ENCODE data around the gene CD99L2. TPM values are rescaled to one million over a fixed set of nuclear protein-coding genes. Genes with fewer than 3 reads are reported as not detected.
"Not testable (repeated sequence)": the region's sequence is repeated elsewhere in the genome, so short reads cannot be mapped to it uniquely, and the experiment has no call there.

Gene CD99L2
- total RNA-seq, 6 experiments from 2014 or later, result 53.9 to 67.1 (median 56.4) TPM

- no peak for DNase-seq
- Mint-ChIP-seq H3K4me3 (no peak overlapping the region), H3K27me3 (ENCODE audit: insufficient read depth) (no peaks in the 10 kb centered on the region), H3K36me3 (ENCODE audit: low read depth) (no peaks in the 10 kb centered on the region), H3K9me3 (no peaks in the 10 kb centered on the region), H3K27ac (no peak overlapping the region), H3K4me1 (ENCODE audit: low read depth) (peaks cover 9% of the 10 kb centered on the region)
- no peak for TF ChIP-seq CTCF (IDR thresholded peaks at IDR 0.05)
These were observed 60.6 kb downstream of the CD99L2 start for GRCh38 chrX:150837845-150838244.

- Mint-ChIP-seq H3K27me3 (ENCODE audit: insufficient read depth) (no peaks in the 10 kb centered on the region; the same call in 1 of the 2 replicates), H3K4me1 (ENCODE audit: low read depth) (no peaks in the 10 kb centered on the region), H3K4me3 (no peak overlapping the region), H3K27ac (no peak overlapping the region), H3K36me3 (ENCODE audit: low read depth) (no peaks in the 10 kb centered on the region), H3K9me3 (no peaks in the 10 kb centered on the region)
- no peak for TF ChIP-seq CTCF (IDR thresholded peaks at IDR 0.05)
- no peak for DNase-seq
These were observed 63.8 kb downstream of the CD99L2 start for GRCh38 chrX:150834695-150835094.

- Mint-ChIP-seq H3K36me3 (ENCODE audit: low read depth) (no peaks in the 10 kb centered on the region), H3K4me3 (no peak overlapping the region), H3K4me1 (ENCODE audit: low read depth) (no peaks in the 10 kb centered on the region), H3K9me3 (no peaks in the 10 kb centered on the region), H3K27me3 (ENCODE audit: insufficient read depth) (no peaks in the 10 kb centered on the region; the same call in 1 of the 2 replicates), H3K27ac (no peak overlapping the region)
- no peak for TF ChIP-seq CTCF (IDR thresholded peaks at IDR 0.05)
- DNase-seq, result no peak
These were observed 64.9 kb downstream of the CD99L2 start for GRCh38 chrX:150833454-150834056.

- Mint-ChIP-seq H3K27me3 (ENCODE audit: insufficient read depth) (no peaks in the 10 kb centered on the region; the same call in none of the 2 replicates), H3K9me3 (no peaks in the 10 kb centered on the region), H3K4me1 (ENCODE audit: low read depth) (no peaks in the 10 kb centered on the region), H3K4me3 (no peak overlapping the region), H3K27ac (no peak overlapping the region), H3K36me3 (ENCODE audit: low read depth) (no peaks in the 10 kb centered on the region)
- TF ChIP-seq CTCF (IDR thresholded peaks at IDR 0.05), result no peak
- DNase-seq, result no peak
These were observed 66.6 kb downstream of the CD99L2 start for GRCh38 chrX:150831863-150832262.

GRCh38 chrX:150828785-150829184 is 69.7 kb downstream of the CD99L2 start:
- DNase-seq, result no peak
- no peak overlapping the region for H3K4me3 Mint-ChIP-seq
- H3K27ac Mint-ChIP-seq, result no peak overlapping the region
- H3K9me3 Mint-ChIP-seq, result no peaks in the 10 kb centered on the region
- no peaks in the 10 kb centered on the region for H3K36me3 Mint-ChIP-seq (ENCODE audit: low read depth)
- no peaks in the 10 kb centered on the region; the same call in none of the 2 replicates for H3K27me3 Mint-ChIP-seq (ENCODE audit: insufficient read depth)
- no peaks in the 10 kb centered on the region for H3K4me1 Mint-ChIP-seq (ENCODE audit: low read depth)
- TF ChIP-seq CTCF (IDR thresholded peaks at IDR 0.05), result no peak

- H3K27me3 Mint-ChIP-seq (ENCODE audit: insufficient read depth); H3K9me3 Mint-ChIP-seq; H3K27ac Mint-ChIP-seq; H3K4me3 Mint-ChIP-seq; H3K36me3 Mint-ChIP-seq (ENCODE audit: low read depth); H3K4me1 Mint-ChIP-seq (ENCODE audit: low read depth); DNase-seq: not testable (repeated sequence)
These were observed 74.1 kb downstream of the CD99L2 start for GRCh38 chrX:150824352-150824751.

GRCh38 chrX:150823826-150824225 is 74.6 kb downstream of the CD99L2 start:
- not testable (repeated sequence) for H3K9me3 Mint-ChIP-seq; H3K4me1 Mint-ChIP-seq (ENCODE audit: low read depth); H3K27me3 Mint-ChIP-seq (ENCODE audit: insufficient read depth); H3K4me3 Mint-ChIP-seq; H3K27ac Mint-ChIP-seq; DNase-seq; H3K36me3 Mint-ChIP-seq (ENCODE audit: low read depth)

Data from HFFc6 (cell line).